Trophoblast cell (in vitro differentiated cells and primary cell): ENCODE data around the gene PSMC3IP.

Experiments used
- DNase-seq, 2 donors: peaks; one replicate each; pipeline ENCODE4 v3.0.0-alpha.2; 2016
- H2AFZ ChIP-seq: 2 replicates; pipeline ENCODE4 v1.6.1; 2013; ENCODE audit warnings: low read length, moderate library complexity, mild to moderate bottlenecking; ENCODE audit not compliant: insufficient read depth, poor library complexity
- H2AK5ac ChIP-seq: 2 replicates; pipeline ENCODE4 v1.6.1; 2013; ENCODE audit warnings: mild to moderate bottlenecking, low read length
- H2BK120ac ChIP-seq: 2 replicates; pipeline ENCODE4 v1.6.1; 2013; ENCODE audit warnings: low read length, mild to moderate bottlenecking, moderate library complexity; ENCODE audit not compliant: insufficient read depth, poor library complexity
- H2BK12ac ChIP-seq: 2 replicates; pipeline ENCODE4 v1.6.1; 2013; ENCODE audit warnings: mild to moderate bottlenecking, low read length, moderate library complexity
- H2BK5ac ChIP-seq: 2 replicates; pipeline ENCODE4 v1.6.1; 2013; ENCODE audit warnings: low read length, low read depth, moderate library complexity, mild to moderate bottlenecking; ENCODE audit not compliant: poor library complexity
- H3K14ac ChIP-seq: 2 replicates; pipeline ENCODE4 v1.6.1; 2013; ENCODE audit warnings: mild to moderate bottlenecking, low read length
- H3K18ac ChIP-seq: 2 replicates; pipeline ENCODE4 v1.6.1; 2013; ENCODE audit warnings: mild to moderate bottlenecking, low read length
- H3K23ac ChIP-seq: 2 replicates; pipeline ENCODE4 v1.6.1; 2013; ENCODE audit warnings: low read length
- H3K27ac ChIP-seq: 2 replicates; pipeline ENCODE4 v1.5.1; 2013; ENCODE audit warnings: low read depth, mild to moderate bottlenecking, inconsistent platforms, low read length, moderate library complexity
- H3K27me3 ChIP-seq: 2 replicates; pipeline ENCODE4 v1.6.1; 2013; ENCODE audit warnings: inconsistent platforms, mild to moderate bottlenecking, low read length, moderate library complexity; ENCODE audit not compliant: insufficient read depth
- H3K36me3 ChIP-seq, 2 experiments: 1 replicate in 1 of 2; 2 replicates in 1 of 2; pipeline ENCODE4 v1.6.1; 2013; ENCODE audit warnings: low read length in 2 of 2, mild to moderate bottlenecking in 2 of 2, moderate library complexity in 1 of 2; ENCODE audit not compliant: insufficient read depth in 2 of 2, control insufficient read depth in 1 of 2
- H3K4ac ChIP-seq: 2 replicates; pipeline ENCODE4 v1.6.1; 2013; ENCODE audit warnings: low read depth, mild to moderate bottlenecking, low read length, moderate library complexity
- H3K4me1 ChIP-seq, 2 experiments: 1 replicate in 1 of 2; 2 replicates in 1 of 2; pipeline ENCODE4 v1.6.1; 2013; ENCODE audit warnings: low read length in 2 of 2, mild to moderate bottlenecking in 2 of 2, moderate library complexity in 1 of 2; ENCODE audit not compliant: insufficient read depth in 2 of 2, control insufficient read depth in 1 of 2
- H3K4me2 ChIP-seq: 2 replicates; pipeline ENCODE4 v1.6.1; 2013; ENCODE audit warnings: inconsistent platforms, mild to moderate bottlenecking, low read length, moderate library complexity
- H3K4me3 ChIP-seq: 2 replicates; pipeline ENCODE4 v1.5.1; 2013; ENCODE audit warnings: mild to moderate bottlenecking, low read depth, low read length, inconsistent platforms
- H3K79me1 ChIP-seq: one replicate; pipeline ENCODE4 v1.6.1; 2013; ENCODE audit warnings: low read length
- H3K79me2 ChIP-seq: 2 replicates; pipeline ENCODE4 v1.6.1; 2013; ENCODE audit warnings: low read length, mild to moderate bottlenecking; ENCODE audit not compliant: control insufficient read depth, insufficient read depth, poor library complexity
- H3K9ac ChIP-seq: 2 replicates; pipeline ENCODE4 v1.6.1; 2013; ENCODE audit warnings: mild to moderate bottlenecking, low read length
- H3K9me3 ChIP-seq: 2 replicates; pipeline ENCODE4 v1.6.1; 2013; ENCODE audit warnings: low read depth, mild to moderate bottlenecking, control low read depth, inconsistent platforms, low read length; ENCODE audit not compliant: insufficient read depth
- H4K12ac ChIP-seq: 2 replicates; pipeline ENCODE4 v1.6.1; 2013; ENCODE audit warnings: low read depth, mild to moderate bottlenecking, low read length, moderate library complexity
- H4K8ac ChIP-seq: 2 replicates; pipeline ENCODE4 v1.6.1; 2013; ENCODE audit warnings: low read depth, mild to moderate bottlenecking, low read length, moderate library complexity
- H4K91ac ChIP-seq: one replicate; pipeline ENCODE4 v1.6.1; 2013; ENCODE audit warnings: low read depth, mild to moderate bottlenecking, low read length, moderate library complexity
- WGBS: extraction: QIAGEN DNeasy Blood & Tissue Kit; methylation state at CpG from one replicate; pipeline ENCODE4 v1.1.7; 2013; ENCODE audit warnings: missing lambda C conversion rate; ENCODE audit not compliant: insufficient read length, insufficient coverage; ENCODE audit errors: extremely low coverage; 5-methylcytosine and 5-hydroxymethylcytosine counted together

PSMC3IP gene

DNA sequence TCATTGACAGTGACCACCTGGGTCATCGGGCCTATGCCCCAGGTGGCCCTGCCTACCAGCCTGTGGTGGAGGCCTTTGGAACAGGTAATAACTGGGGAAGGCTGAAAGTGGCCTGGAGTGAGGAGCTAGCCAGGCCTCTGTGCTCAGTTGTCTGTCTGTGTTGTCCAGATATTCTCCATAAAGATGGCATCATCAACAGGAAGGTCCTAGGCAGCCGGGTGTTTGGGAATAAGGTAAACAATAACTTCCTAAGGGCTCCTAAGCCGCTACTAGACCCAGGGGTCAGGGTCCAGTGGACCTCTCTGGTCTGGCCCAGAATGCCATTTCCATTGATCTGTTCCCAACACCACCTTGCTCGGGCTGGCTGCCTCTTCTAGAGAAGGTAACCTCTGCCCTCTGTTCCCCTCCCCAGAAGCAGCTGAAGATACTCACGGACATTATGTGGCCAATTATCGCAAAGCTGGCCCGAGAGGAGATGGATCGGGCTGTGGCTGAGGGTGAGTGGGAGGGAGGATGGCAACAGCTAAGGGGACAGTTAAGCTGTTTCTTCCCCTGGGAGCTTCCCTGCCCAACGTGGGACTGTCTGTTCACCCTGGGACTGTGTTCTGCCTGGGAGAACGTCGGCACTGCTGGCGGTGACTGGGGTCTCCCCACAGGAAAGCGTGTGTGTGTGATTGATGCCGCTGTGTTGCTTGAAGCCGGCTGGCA, 12.6 kb downstream of the PSMC3IP start:
- no CpG with 5 or more reads among the region's 15 CpGs for WGBS
- Histone ChIP-seq H3K9ac (no peak overlapping the region), H2AK5ac (no peak overlapping the region), H3K4me1 (peaks cover 14 to 16% of the 10 kb centered on the region in 2 experiments), H3K4ac (no peak overlapping the region), H3K9me3 (no peaks in the 10 kb centered on the region), H3K23ac (no peak overlapping the region), H3K79me2 (peaks cover 12% of the 10 kb centered on the region), H3K27ac (no peak overlapping the region), H3K14ac (no peak overlapping the region), H3K79me1 (peaks cover 15% of the 10 kb centered on the region), H4K12ac (no peak overlapping the region), H3K36me3 (peaks cover 43 to 46% of the 10 kb centered on the region in 2 experiments), H2BK12ac (no peak overlapping the region), H2BK120ac (no peak overlapping the region), H3K18ac (no peak overlapping the region), H2AFZ (no peak overlapping the region), H2BK5ac (no peak overlapping the region), H3K4me2 (no peak overlapping the region), H3K27me3 (no peaks in the 10 kb centered on the region), H4K91ac (no peak overlapping the region), H3K4me3 (no peak overlapping the region), H4K8ac (no peak overlapping the region)
- DNase-seq, result no peak

DNA sequence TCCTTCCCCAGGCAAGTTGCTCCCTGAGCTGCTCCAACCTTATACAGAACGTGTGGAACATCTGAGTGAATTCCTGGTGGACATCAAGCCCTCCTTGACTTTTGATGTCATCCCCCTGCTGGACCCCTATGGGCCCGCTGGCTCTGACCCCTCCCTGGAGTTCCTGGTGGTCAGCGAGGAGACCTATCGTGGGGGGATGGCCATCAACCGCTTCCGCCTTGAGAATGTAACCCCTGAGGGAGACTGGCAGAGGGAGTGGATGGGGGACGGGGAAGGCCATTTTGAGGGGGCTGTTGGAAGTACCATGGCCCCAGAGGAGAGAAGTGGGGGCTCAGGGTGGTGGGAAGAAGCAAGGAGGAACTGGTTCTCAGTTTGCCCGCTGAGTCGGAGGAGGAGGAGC, 13.6 kb downstream of the PSMC3IP start:
- Histone ChIP-seq H3K23ac (no peak overlapping the region), H2BK120ac (no peak overlapping the region), H3K18ac (no peak overlapping the region), H4K12ac (no peak overlapping the region), H3K79me2 (peaks cover 12% of the 10 kb centered on the region), H2AK5ac (no peak overlapping the region), H3K36me3 (peaks cover 34 to 36% of the 10 kb centered on the region in 2 experiments), H4K91ac (no peak overlapping the region), H3K4me1 (peaks cover 14 to 16% of the 10 kb centered on the region in 2 experiments), H3K4ac (no peak overlapping the region), H3K27ac (no peak overlapping the region), H4K8ac (no peak overlapping the region), H3K9me3 (no peaks in the 10 kb centered on the region), H3K4me2 (no peak overlapping the region), H3K79me1 (peaks cover 15% of the 10 kb centered on the region), H3K9ac (no peak overlapping the region), H2AFZ (no peak overlapping the region), H2BK12ac (no peak overlapping the region), H3K14ac (no peak overlapping the region), H3K27me3 (no peaks in the 10 kb centered on the region), H3K4me3 (no peak overlapping the region), H2BK5ac (no peak overlapping the region)
- no CpG with 5 or more reads among the region's 9 CpGs for WGBS
- no peak for DNase-seq

DNA sequence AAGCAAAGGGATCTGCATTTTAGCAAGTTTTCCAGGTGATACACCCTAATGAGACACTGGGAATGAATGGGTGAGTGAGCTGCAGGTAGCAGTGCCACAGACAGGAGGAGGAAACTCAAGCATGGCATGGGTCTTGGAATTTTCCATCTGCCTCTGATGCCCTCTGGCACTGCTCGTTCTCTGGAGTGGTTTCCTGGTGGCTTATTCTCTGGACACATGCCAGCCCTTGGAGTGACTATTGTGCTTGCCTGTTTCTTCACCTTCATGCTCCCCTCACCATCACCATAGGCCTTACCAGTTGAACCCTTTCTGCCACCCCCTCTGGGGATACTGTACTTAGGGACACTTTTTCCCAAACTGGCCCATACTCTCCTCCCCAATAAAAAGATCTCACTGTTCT, 14.0 kb downstream of the PSMC3IP start:
- Histone ChIP-seq H3K79me1 (peaks cover 15% of the 10 kb centered on the region), H3K27me3 (no peaks in the 10 kb centered on the region), H3K27ac (no peak overlapping the region), H3K18ac (no peak overlapping the region), H2AK5ac (no peak overlapping the region), H3K4me2 (no peak overlapping the region), H3K4ac (no peak overlapping the region), H3K36me3 (peaks cover 30 to 31% of the 10 kb centered on the region in 2 experiments), H4K8ac (no peak overlapping the region), H3K4me1 (peaks cover 14 to 16% of the 10 kb centered on the region in 2 experiments), H3K4me3 (no peak overlapping the region), H2AFZ (no peak overlapping the region), H3K9me3 (no peaks in the 10 kb centered on the region), H3K14ac (no peak overlapping the region), H2BK12ac (no peak overlapping the region), H3K9ac (no peak overlapping the region), H2BK120ac (no peak overlapping the region), H4K91ac (no peak overlapping the region), H3K79me2 (peaks cover 12% of the 10 kb centered on the region), H4K12ac (no peak overlapping the region), H2BK5ac (no peak overlapping the region), H3K23ac (no peak overlapping the region)
- WGBS, result no CpG with 5 or more reads among the region's 1 CpG
- DNase-seq, result no peak

GRCh38 chr17:42563143-42563509, 14.4 kb downstream of the PSMC3IP start:
- H4K8ac ChIP-seq, result peak overlapping the region; percentile 28
- H3K23ac ChIP-seq, result no peak overlapping the region
- no peak overlapping the region for H2BK5ac ChIP-seq
- H3K36me3 ChIP-seq, result peaks cover 26 to 29% of the 10 kb centered on the region in 2 experiments
- H3K9ac ChIP-seq, result no peak overlapping the region
- H3K18ac ChIP-seq, result peak overlapping the region; percentile 1
- H3K79me2 ChIP-seq, result peaks cover 12% of the 10 kb centered on the region
- WGBS, result no CpG with 5 or more reads among the region's 14 CpGs
- no peak for DNase-seq
- H3K27me3 ChIP-seq, result no peaks in the 10 kb centered on the region
- peaks cover 14 to 16% of the 10 kb centered on the region in 2 experiments for H3K4me1 ChIP-seq
- no peak overlapping the region for H3K14ac ChIP-seq
- H2BK120ac ChIP-seq, result no peak overlapping the region
- peaks cover 15% of the 10 kb centered on the region for H3K79me1 ChIP-seq
- H3K27ac ChIP-seq, result no peak overlapping the region
- peak overlapping the region; percentile 85 for H3K4me3 ChIP-seq
- H4K91ac ChIP-seq, result peak overlapping the region; percentile 0
- H3K4me2 ChIP-seq, result peak overlapping the region; percentile 77
- H3K4ac ChIP-seq, result peak overlapping the region; percentile 63
- no peak overlapping the region for H2AFZ ChIP-seq
- no peaks in the 10 kb centered on the region for H3K9me3 ChIP-seq
- no peak overlapping the region for H4K12ac ChIP-seq
- H2BK12ac ChIP-seq, result no peak overlapping the region
- H2AK5ac ChIP-seq, result no peak overlapping the region
